T-helper 17 cell (primary cell): ENCODE data around the gene COG7. TPM values are rescaled to one million over a fixed set of nuclear protein-coding genes. Genes with fewer than 3 reads are reported as not detected.
A peak's percentile ranks its signal among the peaks of the same experiment; 100 is the strongest.
"Not testable (repeated sequence)": the region's sequence is repeated elsewhere in the genome, so short reads cannot be mapped to it uniquely, and the experiment has no call there.

Experiments
- ATAC-seq: fragments of 150-1000 bp; cut with Tn5 transposase; 2 replicates; pipeline ENCODE4 v1.10.0; 2021; ENCODE audit warnings: mild to moderate bottlenecking, moderate library complexity
- DNase-seq, 3 donors: peaks; one replicate each; pipeline versions ENCODE4 v3.0.0 to v3.0.0-alpha.2; 2020 to 2021
- H3K9me3 ChIP-seq: one replicate; pipeline ENCODE4 v1.7.0; 2013; ENCODE audit warnings: low read length, mild to moderate bottlenecking; ENCODE audit not compliant: control insufficient read depth, poor library complexity, severe bottlenecking
- H3K27ac Mint-ChIP-seq: one replicate; pipeline ENCODE4 v1.8.0; 2022; ENCODE audit warnings: mild to moderate bottlenecking, moderate library complexity, mixed read lengths
- H3K27me3 Mint-ChIP-seq: one replicate; pipeline ENCODE4 v1.8.0; 2022; ENCODE audit warnings: mixed read lengths
- H3K36me3 Mint-ChIP-seq: one replicate; pipeline ENCODE4 v1.8.0; 2022; ENCODE audit warnings: low read depth, mixed read lengths
- H3K4me1 Mint-ChIP-seq: one replicate; pipeline ENCODE4 v1.8.0; 2022; ENCODE audit warnings: mild to moderate bottlenecking, mixed read lengths
- H3K4me3 Mint-ChIP-seq: one replicate; pipeline ENCODE4 v1.8.0; 2022; ENCODE audit warnings: mild to moderate bottlenecking, moderate library complexity, mixed read lengths
- total RNA-seq, 4 donors: library from RNA in 2 of 4; stranded (reverse) in 2 of 4; gene quantifications; one replicate each; pipeline ENCODE4 v1.2.3 and lab custom pipeline; 2022 to 2026

Gene COG7
- total RNA-seq, 2 donors from 2014 or later: 16.9 to 17.1 TPM

DNA sequence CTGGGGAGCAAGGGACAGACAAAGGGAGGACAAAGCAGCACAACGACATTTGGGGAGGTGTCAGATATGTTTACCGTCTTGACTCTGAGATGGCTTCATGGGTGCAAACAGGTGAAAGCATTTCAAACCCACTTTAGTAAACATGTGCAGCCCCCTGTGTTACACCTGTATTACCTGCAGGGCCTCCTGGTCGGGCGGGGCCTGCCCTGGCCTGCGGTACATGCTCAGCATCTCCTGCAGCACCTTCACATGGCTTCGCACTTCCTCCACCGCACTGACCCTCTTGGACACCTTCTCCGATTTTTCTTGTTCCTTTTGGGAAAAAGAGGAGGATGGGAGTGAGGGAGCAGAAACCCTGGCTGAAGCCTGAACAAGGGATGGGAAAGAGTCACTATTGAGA is 32.9 kb upstream of the COG7 start:
- H3K9me3 ChIP-seq: no peaks in the 10 kb centered on the region
- H3K4me1 Mint-ChIP-seq: no peaks in the 10 kb centered on the region
- H3K27me3 Mint-ChIP-seq: no peaks in the 10 kb centered on the region
- DNase-seq (no peak), ATAC-seq (no peak)
- no peak overlapping the region for H3K4me3 Mint-ChIP-seq
- peaks cover 5% of the 10 kb centered on the region for H3K36me3 Mint-ChIP-seq
- H3K27ac Mint-ChIP-seq: no peak overlapping the region

- no peaks in the 10 kb centered on the region for H3K4me1 Mint-ChIP-seq
- DNase-seq (no peak), ATAC-seq (no peak)
- no peak overlapping the region for H3K27ac Mint-ChIP-seq
- peaks cover 3% of the 10 kb centered on the region for H3K36me3 Mint-ChIP-seq
- H3K27me3 Mint-ChIP-seq: no peaks in the 10 kb centered on the region
- H3K4me3 Mint-ChIP-seq: no peak overlapping the region
- H3K9me3 ChIP-seq: no peaks in the 10 kb centered on the region
These were observed 32.2 kb upstream of the COG7 start for GRCh38 chr16:23485257-23485614.

DNA sequence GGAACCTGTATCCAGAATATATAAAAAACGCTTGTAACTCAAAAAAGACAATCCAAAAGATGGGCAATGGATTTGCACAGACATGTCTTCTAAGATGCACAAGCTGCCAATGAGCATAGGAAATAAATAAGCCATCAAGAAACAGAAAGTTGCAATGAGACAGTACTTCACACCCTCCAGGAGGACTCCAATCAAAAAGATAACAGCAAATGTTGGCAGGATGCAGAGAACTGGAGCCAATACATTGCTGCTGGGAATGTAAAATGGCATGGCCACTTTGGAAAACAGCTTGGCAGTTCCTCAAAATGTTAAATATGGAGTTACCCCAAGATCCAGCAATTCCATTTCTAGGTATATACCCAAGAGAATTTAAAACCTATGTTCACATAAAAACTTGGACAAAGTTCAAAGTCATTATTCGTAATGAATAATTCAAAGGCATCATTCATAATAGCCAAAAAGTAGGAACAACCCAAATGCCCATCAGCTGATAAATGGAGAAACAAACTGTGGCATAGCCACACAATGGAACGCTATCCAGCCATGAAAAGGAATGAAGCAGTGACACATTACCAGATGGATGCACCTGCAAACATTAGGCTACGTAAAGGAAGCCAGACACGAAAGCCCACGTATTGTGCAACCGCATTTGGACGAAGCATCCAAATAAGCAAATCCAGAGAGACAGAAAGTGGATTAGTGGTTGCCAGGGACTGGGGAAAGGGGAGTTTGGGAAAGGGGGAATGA is 31.7 kb upstream of the COG7 start:
- H3K36me3 Mint-ChIP-seq: peaks cover 3% of the 10 kb centered on the region
- DNase-seq (no peak), ATAC-seq (no peak)
- H3K27me3 Mint-ChIP-seq: no peaks in the 10 kb centered on the region
- no peaks in the 10 kb centered on the region for H3K4me1 Mint-ChIP-seq
- no peak overlapping the region for H3K4me3 Mint-ChIP-seq
- no peaks in the 10 kb centered on the region for H3K9me3 ChIP-seq
- H3K27ac Mint-ChIP-seq: no peak overlapping the region

DNA sequence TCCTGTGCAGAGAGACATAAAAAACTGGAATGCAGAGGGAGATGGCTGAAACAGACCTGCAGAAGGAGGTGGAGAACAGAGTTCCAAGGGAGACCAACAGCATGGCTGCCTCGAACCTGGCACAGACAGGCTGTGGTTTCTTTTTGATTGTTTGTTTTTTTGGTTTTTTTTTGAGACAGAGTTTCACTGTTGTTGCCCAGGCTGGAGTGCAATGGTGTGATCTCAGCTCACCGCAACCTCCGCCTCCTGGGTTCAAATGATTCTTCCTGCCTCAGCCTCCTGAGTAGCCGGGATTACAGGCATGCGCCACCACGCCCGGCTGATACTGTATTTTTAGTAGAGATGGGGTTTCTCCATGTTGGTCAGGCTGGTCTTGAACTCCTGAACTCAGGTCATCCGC is 30.5 kb upstream of the COG7 start:
- not testable (repeated sequence) for H3K4me3 Mint-ChIP-seq, DNase-seq, H3K27me3 Mint-ChIP-seq, H3K9me3 ChIP-seq, ATAC-seq, H3K36me3 Mint-ChIP-seq, H3K27ac Mint-ChIP-seq, H3K4me1 Mint-ChIP-seq

- Mint-ChIP-seq H3K27me3 (no peaks in the 10 kb centered on the region), H3K4me1 (no peaks in the 10 kb centered on the region), H3K27ac (peak overlapping the region; percentile 78), H3K4me3 (no peak overlapping the region), H3K36me3 (peaks cover 7% of the 10 kb centered on the region)
- DNase-seq (no peak), ATAC-seq (no peak)
- no peaks in the 10 kb centered on the region for H3K9me3 ChIP-seq
These were observed 29.8 kb upstream of the COG7 start for GRCh38 chr16:23482778-23483177.

GRCh38 chr16:23480257-23480656 is 27.3 kb upstream of the COG7 start:
- H3K4me1 Mint-ChIP-seq: no peaks in the 10 kb centered on the region

GRCh38 chr16:23479138-23479537 is 26.1 kb upstream of the COG7 start:
- H3K9me3 ChIP-seq: no peaks in the 10 kb centered on the region
- Mint-ChIP-seq H3K27ac (peak overlapping the region; percentile 63), H3K4me3 (no peak overlapping the region), H3K36me3 (peaks cover 7% of the 10 kb centered on the region), H3K4me1 (no peaks in the 10 kb centered on the region), H3K27me3 (no peaks in the 10 kb centered on the region)
- ATAC-seq (no peak), DNase-seq (no peak)

More at GRCh38 chr16:23480257-23480656, 27.3 kb upstream of the COG7 start:
- no peak for DNase-seq
- Mint-ChIP-seq H3K27ac (peak overlapping the region; percentile 63), H3K4me3 (no peak overlapping the region), H3K36me3 (peaks cover 7% of the 10 kb centered on the region), H3K27me3 (no peaks in the 10 kb centered on the region)
- no peak for ATAC-seq
- H3K9me3 ChIP-seq: no peaks in the 10 kb centered on the region

DNA sequence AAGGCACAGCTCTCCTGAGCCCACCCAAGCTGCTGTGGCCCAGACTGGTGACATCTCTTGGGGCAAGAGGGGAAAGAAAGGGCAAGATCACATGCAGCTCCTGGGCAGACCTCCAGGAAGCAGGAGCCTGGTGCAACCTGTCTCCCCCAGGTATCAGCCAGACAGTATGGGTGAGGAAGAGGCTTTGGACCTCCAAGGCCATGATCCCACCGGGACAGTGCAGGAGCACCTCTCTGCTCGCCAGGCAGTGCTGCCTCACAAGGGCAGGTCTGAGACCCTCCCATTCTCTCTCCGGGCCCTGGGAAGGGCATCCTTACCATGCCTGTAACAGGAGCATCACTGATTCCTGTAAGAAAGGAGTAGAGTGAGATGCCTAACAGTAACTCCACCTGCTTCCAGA is 25.6 kb upstream of the COG7 start:
- no peak overlapping the region for H3K27ac Mint-ChIP-seq
- H3K27me3 Mint-ChIP-seq: no peaks in the 10 kb centered on the region
- H3K4me1 Mint-ChIP-seq: no peaks in the 10 kb centered on the region
- no peak for ATAC-seq
- H3K9me3 ChIP-seq: no peaks in the 10 kb centered on the region
- no peak overlapping the region for H3K4me3 Mint-ChIP-seq
- no peak for DNase-seq
- peaks cover 7% of the 10 kb centered on the region for H3K36me3 Mint-ChIP-seq

- DNase-seq (no peak), ATAC-seq (no peak)
- H3K27ac Mint-ChIP-seq: no peak overlapping the region
- H3K27me3 Mint-ChIP-seq: no peaks in the 10 kb centered on the region
- no peaks in the 10 kb centered on the region for H3K4me1 Mint-ChIP-seq
- H3K9me3 ChIP-seq: no peaks in the 10 kb centered on the region
- peaks cover 7% of the 10 kb centered on the region for H3K36me3 Mint-ChIP-seq
- no peak overlapping the region for H3K4me3 Mint-ChIP-seq
These were observed 23.3 kb upstream of the COG7 start for GRCh38 chr16:23476289-23476688.

- Mint-ChIP-seq H3K27ac (peak overlapping the region; percentile 49), H3K36me3 (peaks cover 2% of the 10 kb centered on the region)
These were observed 16.8 kb upstream of the COG7 start for GRCh38 chr16:23469814-23470213.

DNA sequence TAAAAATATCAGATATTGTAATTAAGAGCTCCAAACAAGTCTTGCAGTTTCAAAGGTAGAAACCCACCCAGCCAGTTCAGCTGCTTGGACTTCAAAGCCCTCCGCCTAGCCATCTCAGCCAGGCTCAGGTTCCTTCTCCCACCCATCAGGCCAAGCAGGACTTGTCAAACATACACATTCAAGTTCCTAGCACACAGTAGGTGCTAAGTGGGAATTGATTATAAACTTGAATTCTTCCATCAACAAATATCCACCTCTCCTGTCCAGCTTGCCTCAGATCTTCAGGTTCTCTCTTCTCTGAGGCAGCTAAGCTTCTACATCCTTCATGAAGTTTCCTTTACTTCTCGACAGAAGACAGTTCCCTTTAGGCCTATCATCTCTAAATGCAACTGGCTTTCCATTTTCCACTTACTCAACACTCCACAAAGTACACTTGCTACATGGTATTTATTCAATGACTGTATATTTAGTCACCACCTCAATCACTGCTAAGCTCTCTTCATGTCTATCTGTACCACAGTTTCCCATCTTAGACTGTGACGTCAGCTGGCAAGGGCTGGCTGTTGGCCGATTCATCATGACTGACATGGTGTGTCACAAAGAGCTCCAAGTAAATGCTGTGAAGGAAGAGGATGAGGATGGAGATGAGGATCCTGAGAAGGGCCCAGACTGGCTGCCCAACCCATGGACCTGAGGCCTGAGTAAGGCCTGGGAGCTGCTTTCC is 13.3 kb upstream of the COG7 start:
- no peaks in the 10 kb centered on the region for H3K4me1 Mint-ChIP-seq
- H3K4me3 Mint-ChIP-seq: no peak overlapping the region
- no peaks in the 10 kb centered on the region for H3K9me3 ChIP-seq
- H3K27me3 Mint-ChIP-seq: no peaks in the 10 kb centered on the region
- DNase-seq (no peak), ATAC-seq (no peak)
- peaks cover 2% of the 10 kb centered on the region for H3K36me3 Mint-ChIP-seq
- H3K27ac Mint-ChIP-seq: no peak overlapping the region

More at GRCh38 chr16:23469814-23470213, 16.8 kb upstream of the COG7 start:
- no peaks in the 10 kb centered on the region for H3K9me3 ChIP-seq
- Mint-ChIP-seq H3K4me3 (no peak overlapping the region), H3K4me1 (no peaks in the 10 kb centered on the region), H3K27me3 (no peaks in the 10 kb centered on the region)
- ATAC-seq (no peak), DNase-seq (no peak)

GRCh38 chr16:23465179-23465578 is 12.2 kb upstream of the COG7 start:
- no peaks in the 10 kb centered on the region for H3K9me3 ChIP-seq
- no peaks in the 10 kb centered on the region for H3K27me3 Mint-ChIP-seq
- no peak overlapping the region for H3K4me3 Mint-ChIP-seq
- peaks cover 1% of the 10 kb centered on the region for H3K36me3 Mint-ChIP-seq
- ATAC-seq (no peak), DNase-seq (no peak)
- no peak overlapping the region for H3K27ac Mint-ChIP-seq
- no peaks in the 10 kb centered on the region for H3K4me1 Mint-ChIP-seq

DNA sequence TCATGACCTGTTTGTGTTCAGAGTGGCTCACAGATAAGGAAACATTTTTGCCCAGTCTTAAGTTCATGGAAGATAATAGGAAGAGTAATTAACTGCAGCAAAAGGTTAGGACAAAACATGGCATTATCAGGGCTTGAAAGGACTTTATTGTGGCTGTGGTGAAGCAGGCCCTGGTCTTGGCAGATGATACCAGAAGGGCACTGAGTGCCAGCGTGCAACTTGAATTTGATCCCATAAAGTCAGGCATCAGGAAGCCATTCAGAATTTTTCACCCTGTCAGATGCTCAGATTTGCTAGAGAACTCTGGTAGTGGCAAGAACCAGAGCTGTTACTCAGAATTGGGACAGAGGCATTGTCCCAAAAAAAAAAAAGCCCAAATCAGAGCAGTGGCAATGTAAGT is 11.2 kb upstream of the COG7 start:
- ATAC-seq: no peak
- no peak overlapping the region for H3K4me3 Mint-ChIP-seq
- H3K4me1 Mint-ChIP-seq: no peaks in the 10 kb centered on the region
- H3K36me3 Mint-ChIP-seq: no peaks in the 10 kb centered on the region
- DNase-seq: no peak
- peak overlapping the region; percentile 63 for H3K27ac Mint-ChIP-seq
- H3K9me3 ChIP-seq: no peaks in the 10 kb centered on the region
- H3K27me3 Mint-ChIP-seq: no peaks in the 10 kb centered on the region

- H3K4me3 Mint-ChIP-seq, H3K27ac Mint-ChIP-seq: not testable (repeated sequence)
These were observed 10.0 kb upstream of the COG7 start for GRCh38 chr16:23462994-23463393.

More at GRCh38 chr16:23462994-23463393, 10.0 kb upstream of the COG7 start:
- H3K27me3 Mint-ChIP-seq, H3K4me1 Mint-ChIP-seq, ATAC-seq, H3K9me3 ChIP-seq, H3K36me3 Mint-ChIP-seq, DNase-seq: not testable (repeated sequence)
